A673 (cell line): ENCODE data around the gene DUSP14.

ENCODE experiments used
- EZH2 ChIP-seq: fragments of 200-600 bp; sonication (generic); IDR thresholded peaks from 2 replicates; pipeline ENCODE4 v1.6.1; 2017; ENCODE audit warnings: borderline replicate concordance, low read depth, mild to moderate bottlenecking, mixed read lengths, antibody characterized with exemption, low read length; ENCODE audit not compliant: poor library complexity, severe bottlenecking
- TF ChIP-seq, protein P1 (sequence below): fragments of 300-800, 200-600 bp; sonication (generic); conservative IDR thresholded peaks from 2 replicates; pipeline ENCODE4 v1.5.1; 2017; ENCODE audit warnings: low read depth, mild to moderate bottlenecking, antibody characterized with exemption, low read length, moderate library complexity, mixed read lengths

- TF ChIP-seq, protein P1, sequence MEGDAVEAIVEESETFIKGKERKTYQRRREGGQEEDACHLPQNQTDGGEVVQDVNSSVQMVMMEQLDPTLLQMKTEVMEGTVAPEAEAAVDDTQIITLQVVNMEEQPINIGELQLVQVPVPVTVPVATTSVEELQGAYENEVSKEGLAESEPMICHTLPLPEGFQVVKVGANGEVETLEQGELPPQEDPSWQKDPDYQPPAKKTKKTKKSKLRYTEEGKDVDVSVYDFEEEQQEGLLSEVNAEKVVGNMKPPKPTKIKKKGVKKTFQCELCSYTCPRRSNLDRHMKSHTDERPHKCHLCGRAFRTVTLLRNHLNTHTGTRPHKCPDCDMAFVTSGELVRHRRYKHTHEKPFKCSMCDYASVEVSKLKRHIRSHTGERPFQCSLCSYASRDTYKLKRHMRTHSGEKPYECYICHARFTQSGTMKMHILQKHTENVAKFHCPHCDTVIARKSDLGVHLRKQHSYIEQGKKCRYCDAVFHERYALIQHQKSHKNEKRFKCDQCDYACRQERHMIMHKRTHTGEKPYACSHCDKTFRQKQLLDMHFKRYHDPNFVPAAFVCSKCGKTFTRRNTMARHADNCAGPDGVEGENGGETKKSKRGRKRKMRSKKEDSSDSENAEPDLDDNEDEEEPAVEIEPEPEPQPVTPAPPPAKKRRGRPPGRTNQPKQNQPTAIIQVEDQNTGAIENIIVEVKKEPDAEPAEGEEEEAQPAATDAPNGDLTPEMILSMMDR, result no peak
- no peak for TF ChIP-seq EZH2
Observed at GRCh38 chr17:37481001-37481665, 8.6 kb upstream of the DUSP14 start.
